ENCODE results near the gene SPOCK1. TPM values are rescaled to one million over a fixed set of nuclear protein-coding genes. Genes with fewer than 3 reads are reported as not detected.

SPOCK1 gene
- total and polyA plus RNA-seq, 2 experiments from 2014 or later, result 268 to 471 TPM

DNA sequence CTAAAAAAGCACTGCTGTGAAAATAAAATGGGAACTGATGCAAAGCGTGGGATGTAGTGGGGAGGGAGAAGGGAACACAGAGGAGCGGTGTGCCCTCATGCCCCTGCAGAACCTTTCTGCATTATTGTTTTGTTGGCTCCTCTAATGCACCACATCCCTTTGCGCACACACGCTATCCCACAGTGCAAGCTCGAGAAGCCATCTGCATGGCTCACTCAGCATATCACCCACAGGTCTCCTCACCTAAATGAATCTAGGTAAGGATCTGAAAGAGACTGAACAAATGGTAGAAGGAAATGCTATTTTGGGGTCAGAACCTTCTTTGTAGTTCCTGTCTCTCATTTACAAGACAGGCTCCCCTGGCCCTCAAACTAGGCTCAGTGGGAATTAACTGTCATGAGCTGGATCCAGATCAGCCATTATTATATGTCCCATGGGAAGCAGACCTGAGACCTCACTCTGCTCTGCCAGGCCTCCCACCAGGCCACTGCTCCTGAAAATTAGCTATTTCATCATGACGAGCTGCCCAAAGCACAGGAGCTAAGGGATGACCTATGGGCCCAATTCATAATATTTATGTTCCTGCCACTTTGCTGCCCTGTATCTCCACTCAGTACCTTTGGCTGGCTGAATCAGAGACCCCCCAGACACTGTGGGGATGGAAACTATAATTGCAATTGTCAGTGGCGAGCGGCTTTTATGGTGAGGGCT lies 169.4 kb downstream of the SPOCK1 start:
- H3K79me2 ChIP-seq (ENCODE audit: insufficient read depth), result peaks cover 92% of the 10 kb centered on the region
- no peaks in the 10 kb centered on the region for H3K9me3 ChIP-seq (ENCODE audit: low read depth)
- H3K4me1 ChIP-seq (ENCODE audit: insufficient read depth), result no peaks in the 10 kb centered on the region
- no peak overlapping the region for H2AFZ ChIP-seq
- no peak for DNase-seq
- in situ Hi-C loops (cut with MboI), result loop anchor here (10.0 to 25.0 kb wide), 2 partner anchors 175 to 408 kb away; partner anchors contain the start of gene KLHL3
- WGBS, 2 experiments (ENCODE audit: low coverage in 1 of 2, low lambda C conversion rate in 2 of 2, missing lambda C conversion rate in 2 of 2), result 83 to 88% methylated on average over 8 of the region's 8 CpGs
- H3F3A ChIP-seq (ENCODE audit: insufficient read depth), result no peaks in the 10 kb centered on the region
- H3K27ac ChIP-seq, result no peak overlapping the region
- no peaks in the 10 kb centered on the region for H4K20me1 ChIP-seq (ENCODE audit: insufficient read depth)
- TF ChIP-seq EZH2phosphoT487 (IDR thresholded peaks at IDR 0.05; ENCODE audit: insufficient read depth, low read depth) (no peak), EZH2 (IDR thresholded peaks at IDR 0.05; ENCODE audit: insufficient read depth, poor library complexity, severe bottlenecking) (no peak)
- no peak overlapping the region for H3K4me2 ChIP-seq (ENCODE audit: unreplicated experiment)
- H3K27me3 ChIP-seq (replicated peaks; ENCODE audit: insufficient read depth), result no peaks in the 10 kb centered on the region
- H3K9me2 ChIP-seq (ENCODE audit: insufficient read depth), result no peaks in the 10 kb centered on the region
- H3K4me3 ChIP-seq, result no peak overlapping the region
- H3K9ac ChIP-seq, result no peak overlapping the region
- no peaks in the 10 kb centered on the region for H3K36me3 ChIP-seq (ENCODE audit: low read depth)

DNA sequence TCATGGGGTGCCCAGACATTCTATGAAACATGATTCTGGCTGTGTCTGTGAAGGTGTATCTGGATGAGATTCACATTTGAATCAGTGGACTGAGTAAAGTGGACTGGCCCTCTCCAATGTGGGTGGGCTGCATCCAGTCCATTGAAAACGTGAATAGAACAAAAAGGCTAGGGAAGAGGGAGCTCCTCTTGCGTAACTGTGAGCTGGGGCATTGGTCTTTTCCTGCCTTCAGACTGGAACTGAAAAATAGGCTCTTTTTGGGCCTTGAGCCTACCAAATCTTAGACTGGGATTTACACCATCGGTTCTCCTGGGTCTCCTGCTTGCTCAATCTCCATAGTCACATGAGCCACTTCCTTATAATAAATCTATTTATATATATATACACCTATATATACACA lies 170.1 kb downstream of the SPOCK1 start:
- no peak overlapping the region for H3K9ac ChIP-seq

DNA sequence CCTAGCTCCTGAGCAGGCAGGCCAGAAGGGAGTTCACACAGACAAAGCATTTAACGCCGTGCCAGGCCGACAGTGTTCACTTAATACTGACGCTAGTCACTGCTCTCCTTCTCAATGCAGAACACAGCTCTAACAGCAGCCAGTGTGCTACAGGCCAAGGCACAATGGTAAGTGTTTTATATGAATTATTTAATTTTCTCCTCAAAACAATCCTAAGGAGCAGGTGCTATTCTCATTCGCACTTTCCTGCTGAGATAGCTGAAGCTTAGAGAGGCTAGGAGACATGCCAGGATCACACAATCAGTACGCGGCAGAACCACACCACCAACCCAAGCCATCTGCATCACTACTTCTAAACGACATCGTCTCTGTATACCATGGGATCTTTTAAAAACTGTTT lies 170.7 kb downstream of the SPOCK1 start:
- no peak for DNase-seq
- H3K4me1 ChIP-seq (ENCODE audit: insufficient read depth), result no peaks in the 10 kb centered on the region
- in situ Hi-C loops (cut with MboI), result loop anchor here (25.0 kb wide), 1 partner anchor 409 kb away; the partner anchor contains the start of gene KLHL3
- H4K20me1 ChIP-seq (ENCODE audit: insufficient read depth), result no peaks in the 10 kb centered on the region
- no peak for TF ChIP-seq EZH2phosphoT487 (IDR thresholded peaks at IDR 0.05; ENCODE audit: insufficient read depth, low read depth)
- TF ChIP-seq EZH2 (IDR thresholded peaks at IDR 0.05; ENCODE audit: insufficient read depth, poor library complexity, severe bottlenecking), result no peak
- no peaks in the 10 kb centered on the region for H3K9me2 ChIP-seq (ENCODE audit: insufficient read depth)
- H3K4me3 ChIP-seq, result no peak overlapping the region
- no peak overlapping the region for H3K27ac ChIP-seq
- H3K4me2 ChIP-seq (ENCODE audit: unreplicated experiment), result no peak overlapping the region
- 0 out of 2 replicates have a peak, but pooled peaks cover 3% of the 10 kb centered on the region for H3F3A ChIP-seq (ENCODE audit: insufficient read depth)
- peaks cover 98% of the 10 kb centered on the region for H3K79me2 ChIP-seq (ENCODE audit: insufficient read depth)
- H3K9ac ChIP-seq, result no peak overlapping the region
- H3K27me3 ChIP-seq (replicated peaks; ENCODE audit: insufficient read depth), result no peaks in the 10 kb centered on the region
- no peaks in the 10 kb centered on the region for H3K9me3 ChIP-seq (ENCODE audit: low read depth)
- WGBS, 2 experiments (ENCODE audit: low coverage in 1 of 2, low lambda C conversion rate in 2 of 2, missing lambda C conversion rate in 2 of 2), result 95 to 96% methylated on average over 9 of the region's 9 CpGs
- H2AFZ ChIP-seq, result no peak overlapping the region
- H3K36me3 ChIP-seq (ENCODE audit: low read depth), result no peaks in the 10 kb centered on the region

More for the DNA sequence above, 170.1 kb downstream of the SPOCK1 start:
- 90 to 93% methylated on average over 3 of the region's 3 CpGs for WGBS, 2 experiments (ENCODE audit: low coverage in 1 of 2, low lambda C conversion rate in 2 of 2, missing lambda C conversion rate in 2 of 2)
- H3K4me3 ChIP-seq, result no peak overlapping the region
- H3K79me2 ChIP-seq (ENCODE audit: insufficient read depth), result peaks cover 98% of the 10 kb centered on the region
- in situ Hi-C loops (cut with MboI), result loop anchor here (25.0 kb wide), 1 partner anchor 408 kb away; the partner anchor contains the start of gene KLHL3
- H3F3A ChIP-seq (ENCODE audit: insufficient read depth), result 0 out of 2 replicates have a peak, but pooled peaks cover 3% of the 10 kb centered on the region
- no peak overlapping the region for H2AFZ ChIP-seq
- H3K9me3 ChIP-seq (ENCODE audit: low read depth), result no peaks in the 10 kb centered on the region
- H3K27me3 ChIP-seq (replicated peaks; ENCODE audit: insufficient read depth), result no peaks in the 10 kb centered on the region
- H3K4me1 ChIP-seq (ENCODE audit: insufficient read depth), result no peaks in the 10 kb centered on the region
- H3K27ac ChIP-seq, result no peak overlapping the region
- H3K4me2 ChIP-seq (ENCODE audit: unreplicated experiment), result no peak overlapping the region
- no peaks in the 10 kb centered on the region for H4K20me1 ChIP-seq (ENCODE audit: insufficient read depth)
- DNase-seq, result no peak
- H3K36me3 ChIP-seq (ENCODE audit: low read depth), result no peaks in the 10 kb centered on the region
- TF ChIP-seq EZH2phosphoT487 (IDR thresholded peaks at IDR 0.05; ENCODE audit: insufficient read depth, low read depth), result no peak
- TF ChIP-seq EZH2 (IDR thresholded peaks at IDR 0.05; ENCODE audit: insufficient read depth, poor library complexity, severe bottlenecking), result no peak
- no peaks in the 10 kb centered on the region for H3K9me2 ChIP-seq (ENCODE audit: insufficient read depth)

DNA sequence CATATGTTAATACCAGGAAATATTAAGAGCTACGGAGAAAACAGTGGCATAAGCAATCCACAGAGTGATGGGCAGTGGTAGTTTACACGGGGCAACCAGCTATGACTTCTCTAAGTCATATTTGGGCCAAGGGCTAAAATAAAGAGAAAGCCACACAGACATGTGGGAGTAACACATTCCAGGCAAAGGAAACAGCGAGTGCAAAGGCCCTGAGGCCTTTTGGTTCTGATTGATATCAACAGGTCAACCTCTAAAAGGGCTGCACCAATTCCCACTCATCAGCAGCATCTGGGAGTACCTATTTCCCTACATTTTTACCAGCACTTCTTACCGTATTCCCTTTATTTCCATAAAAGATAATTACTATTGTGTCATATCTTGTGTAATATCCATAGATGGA lies 173.4 kb downstream of the SPOCK1 start:
- TF ChIP-seq EZH2phosphoT487 (IDR thresholded peaks at IDR 0.05; ENCODE audit: insufficient read depth, low read depth) (no peak), EZH2 (IDR thresholded peaks at IDR 0.05; ENCODE audit: insufficient read depth, poor library complexity, severe bottlenecking) (no peak)
- no peak for DNase-seq
- 81 to 93% methylated on average over 4 of the region's 4 CpGs for WGBS, 2 experiments (ENCODE audit: low coverage in 1 of 2, low lambda C conversion rate in 2 of 2, missing lambda C conversion rate in 2 of 2)
- H3K27me3 ChIP-seq (replicated peaks; ENCODE audit: insufficient read depth), result no peaks in the 10 kb centered on the region
- peaks cover 98% of the 10 kb centered on the region for H3K79me2 ChIP-seq (ENCODE audit: insufficient read depth)
- in situ Hi-C loops (cut with MboI), result loop anchor here (25.0 kb wide), 1 partner anchor 412 kb away; the partner anchor contains the start of gene KLHL3
- H3K4me3 ChIP-seq, result no peak overlapping the region
- H2AFZ ChIP-seq, result no peak overlapping the region
- no peak overlapping the region for H3K9ac ChIP-seq
- H3K4me2 ChIP-seq (ENCODE audit: unreplicated experiment), result no peak overlapping the region
- no peak overlapping the region for H3K27ac ChIP-seq
- H3K9me2 ChIP-seq (ENCODE audit: insufficient read depth), result no peaks in the 10 kb centered on the region
- peaks cover 7% of the 10 kb centered on the region; the same call in 1 of the 2 replicates for H4K20me1 ChIP-seq (ENCODE audit: insufficient read depth)
- no peaks in the 10 kb centered on the region for H3K9me3 ChIP-seq (ENCODE audit: low read depth)
- H3F3A ChIP-seq (ENCODE audit: insufficient read depth), result peaks cover 9% of the 10 kb centered on the region; the same call in 1 of the 2 replicates
- no peaks in the 10 kb centered on the region for H3K36me3 ChIP-seq (ENCODE audit: low read depth)
- 0 out of 2 replicates have a peak, but pooled peaks cover 4% of the 10 kb centered on the region for H3K4me1 ChIP-seq (ENCODE audit: insufficient read depth)
